Measurements from ENCODE around the gene ALDH3A1. TPM values are rescaled to one million over a fixed set of nuclear protein-coding genes. Genes with fewer than 3 reads are reported as not detected.

The ALDH3A1 gene
- total RNA-seq, 1 experiment from 2014 or later, result 0.39 TPM

DNA sequence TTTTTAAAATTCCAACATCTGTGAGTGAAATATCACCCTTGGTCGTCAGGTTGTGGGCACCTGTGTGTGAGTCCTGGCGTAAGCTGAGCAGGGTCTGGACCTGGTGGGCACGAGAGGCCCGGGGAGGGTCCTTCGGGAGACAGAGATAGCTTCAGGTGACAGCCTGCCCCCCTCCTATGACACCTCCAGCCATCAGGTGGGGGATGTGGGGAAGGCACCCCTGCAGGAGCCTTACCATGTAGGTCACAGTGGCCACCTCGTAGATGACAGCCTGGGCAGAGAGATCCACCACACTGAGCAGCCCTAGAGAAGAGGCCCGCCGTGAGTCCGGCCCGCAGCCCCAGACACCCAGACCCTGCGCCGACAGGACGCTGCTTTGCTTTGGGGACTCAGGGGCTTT is 42.9 kb downstream of the ALDH3A1 start:
- no peaks in the 10 kb centered on the region for H3K36me3 Mint-ChIP-seq (ENCODE audit: insufficient read depth in 1 of 3, low read depth in 3 of 3)
- no peaks in the 10 kb centered on the region for H3K9me3 Mint-ChIP-seq
- Histone ChIP-seq H4K5ac (ENCODE audit: insufficient read length, low read depth, low read length) (no peak overlapping the region), H2BK15ac (ENCODE audit: low read depth, low read length) (no peak overlapping the region), H2BK120ac (ENCODE audit: low read depth, low read length, poor library complexity, severe bottlenecking) (no peak overlapping the region), H3K14ac (ENCODE audit: insufficient read depth, low read length) (no peak overlapping the region), H3T11ph (ENCODE audit: low read length) (no peak overlapping the region), H2AK5ac (ENCODE audit: insufficient read length, low read length) (no peak overlapping the region), H4K8ac (replicated peaks; ENCODE audit: insufficient read length, low read depth, low read length) (no peak overlapping the region), H3K23me2 (ENCODE audit: insufficient read length, low read depth, low read length, poor library complexity, severe bottlenecking) (no peaks in the 10 kb centered on the region), H3K23ac (ENCODE audit: insufficient read length, low read depth, low read length) (no peak overlapping the region), H3K9me3 (ENCODE audit: control insufficient read depth, low read depth, low read length) (no peaks in the 10 kb centered on the region), H4K91ac (ENCODE audit: insufficient read length, low read depth, low read length) (no peak overlapping the region), H3K18ac (ENCODE audit: insufficient read length, low read depth, low read length) (no peak overlapping the region), H3K4ac (ENCODE audit: low read depth, low read length) (no peak overlapping the region), H4K20me1 (ENCODE audit: control insufficient read depth, insufficient read depth, insufficient read length) (no peaks in the 10 kb centered on the region), H2BK20ac (ENCODE audit: low read depth, low read length, poor library complexity, severe bottlenecking) (no peak overlapping the region), H2BK12ac (ENCODE audit: insufficient read length, low read depth, low read length) (no peak overlapping the region), H2AFZ (ENCODE audit: low read length) (no peak overlapping the region), H3K56ac (ENCODE audit: insufficient read length, low read depth, low read length) (no peak overlapping the region), H3K9ac (ENCODE audit: extremely low read depth, insufficient read length, low read length) (no peak overlapping the region), H3K79me1 (ENCODE audit: insufficient read depth, low read depth, low read length, poor library complexity, severe bottlenecking) (no peaks in the 10 kb centered on the region), H3K4me2 (ENCODE audit: insufficient read depth, insufficient read length, low read length) (no peak overlapping the region), H3K4me1 (ENCODE audit: insufficient read depth, low read length) (no peaks in the 10 kb centered on the region; the same call in 1 of the 2 replicates), H3K27ac (ENCODE audit: insufficient read length, low read depth, low read length) (no peak overlapping the region), H3K79me2 (ENCODE audit: insufficient read depth, low read length) (no peaks in the 10 kb centered on the region), H3K27me3 (ENCODE audit: insufficient read depth, low read length) (no peaks in the 10 kb centered on the region), H2BK5ac (ENCODE audit: insufficient read length, low read length) (no peak overlapping the region)
- H3K4me3 Mint-ChIP-seq, result no peak overlapping the region
- no peaks in the 10 kb centered on the region for H3K27me3 Mint-ChIP-seq (ENCODE audit: low read depth)
- TF ChIP-seq, protein P1, sequence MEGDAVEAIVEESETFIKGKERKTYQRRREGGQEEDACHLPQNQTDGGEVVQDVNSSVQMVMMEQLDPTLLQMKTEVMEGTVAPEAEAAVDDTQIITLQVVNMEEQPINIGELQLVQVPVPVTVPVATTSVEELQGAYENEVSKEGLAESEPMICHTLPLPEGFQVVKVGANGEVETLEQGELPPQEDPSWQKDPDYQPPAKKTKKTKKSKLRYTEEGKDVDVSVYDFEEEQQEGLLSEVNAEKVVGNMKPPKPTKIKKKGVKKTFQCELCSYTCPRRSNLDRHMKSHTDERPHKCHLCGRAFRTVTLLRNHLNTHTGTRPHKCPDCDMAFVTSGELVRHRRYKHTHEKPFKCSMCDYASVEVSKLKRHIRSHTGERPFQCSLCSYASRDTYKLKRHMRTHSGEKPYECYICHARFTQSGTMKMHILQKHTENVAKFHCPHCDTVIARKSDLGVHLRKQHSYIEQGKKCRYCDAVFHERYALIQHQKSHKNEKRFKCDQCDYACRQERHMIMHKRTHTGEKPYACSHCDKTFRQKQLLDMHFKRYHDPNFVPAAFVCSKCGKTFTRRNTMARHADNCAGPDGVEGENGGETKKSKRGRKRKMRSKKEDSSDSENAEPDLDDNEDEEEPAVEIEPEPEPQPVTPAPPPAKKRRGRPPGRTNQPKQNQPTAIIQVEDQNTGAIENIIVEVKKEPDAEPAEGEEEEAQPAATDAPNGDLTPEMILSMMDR (conservative IDR thresholded peaks at IDR 0.05), result no peak
- H3K4me1 Mint-ChIP-seq, result peaks cover 33 to 42% of the 10 kb centered on the region in 2 experiments
- WGBS (ENCODE audit: extremely low coverage, insufficient read length, low lambda C conversion rate), result no CpG with 5 or more reads among the region's 13 CpGs
- no peak overlapping the region for H3K27ac Mint-ChIP-seq
- DNase-seq, result peak; percentile 33
